Activated CD4-positive, alpha-beta T cell treated with anti-CD3 and anti-CD28 coated beads for 24 hours (primary cell): Measurements from ENCODE around the gene UXS1.
"Not testable (repeated sequence)": the region's sequence is repeated elsewhere in the genome, so short reads cannot be mapped to it uniquely, and the experiment has no call there.

Experiments used
- DNase-seq, 2 donors: peaks; one replicate each; pipeline ENCODE4 v3.0.0-alpha.2; 2020; ENCODE audit warnings: low read depth in 2 of 2

The UXS1 gene

GRCh38 chr2:106193977-106194778 lies at the start of gene UXS1:
Gene UXS1, minus strand, starts transcription at chr2:106194301. Its CDS starts 60 bp downstream, at chr2:106194241.
- DNase-seq, result peak; percentile 97 to 99

DNA sequence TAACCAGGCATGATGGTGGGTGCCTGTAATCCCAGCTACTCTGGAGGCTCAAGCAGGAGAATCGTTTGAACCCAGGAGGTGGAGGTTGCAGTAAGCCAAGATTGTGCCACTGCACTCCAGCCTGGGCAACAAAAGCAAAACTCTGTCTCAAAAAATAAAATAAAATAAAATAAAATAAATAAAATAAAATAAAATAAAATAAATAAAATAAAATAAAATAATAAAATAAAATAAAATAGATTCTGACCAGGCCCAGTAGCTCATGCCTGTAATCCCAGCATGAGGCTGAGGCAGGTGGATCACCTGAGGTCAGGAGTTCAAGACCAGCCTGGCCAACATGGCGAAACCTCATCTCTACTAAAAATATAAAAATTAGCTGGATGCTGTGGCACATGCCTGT lies 45.4 kb upstream of the UXS1 start:
- DNase-seq, result not testable (repeated sequence)

GRCh38 chr2:106235392-106235791 lies 41.3 kb upstream of the UXS1 start:
- not testable (repeated sequence) for DNase-seq

GRCh38 chr2:106233350-106233706 lies 39.2 kb upstream of the UXS1 start:
- DNase-seq, result no peak

- no peak for DNase-seq
Measured at GRCh38 chr2:106232638-106233349, 38.7 kb upstream of the UXS1 start.

- no peak for DNase-seq
Measured at GRCh38 chr2:106223347-106223746, 29.2 kb upstream of the UXS1 start.

GRCh38 chr2:106222057-106222456 lies 28.0 kb upstream of the UXS1 start:
- DNase-seq, result not testable (repeated sequence)

DNA sequence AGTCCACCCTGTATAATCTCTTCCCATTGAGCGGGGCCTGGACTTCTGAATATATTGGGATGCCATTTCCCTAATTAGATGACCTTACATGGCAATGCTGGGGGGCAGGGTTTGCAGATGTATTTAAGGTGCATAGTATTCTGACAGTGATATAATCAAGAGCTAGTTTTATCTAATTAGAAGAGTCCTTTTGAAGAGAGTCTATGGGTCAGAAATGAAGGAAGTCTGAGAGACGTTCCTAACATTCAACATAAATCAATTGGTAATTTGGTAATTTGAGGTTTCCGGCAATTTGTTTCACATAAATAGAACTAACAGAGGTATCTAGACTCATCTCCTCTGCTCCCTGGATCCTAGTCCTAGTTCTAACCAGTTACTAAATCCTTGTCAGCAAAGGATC lies 25.7 kb upstream of the UXS1 start:
- DNase-seq, result no peak

DNA sequence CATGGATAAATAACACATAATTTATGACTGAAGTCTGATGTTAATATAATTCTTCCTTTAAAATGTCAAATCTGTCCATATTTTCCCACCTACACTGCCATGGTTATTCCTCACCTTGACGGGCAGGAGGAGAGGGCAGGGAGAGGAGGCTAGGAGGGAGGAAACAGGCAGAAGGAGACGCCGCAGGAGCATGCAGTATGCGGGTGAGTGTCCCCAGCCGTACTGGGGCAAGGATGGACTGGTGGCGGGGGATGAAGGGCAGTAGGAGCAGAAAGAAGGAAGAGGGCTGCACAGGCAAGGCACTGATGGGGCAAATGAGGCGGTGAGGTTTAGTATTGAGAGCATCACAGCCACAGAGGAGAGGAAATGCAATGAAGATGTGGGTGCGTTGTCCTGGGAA lies 25.1 kb upstream of the UXS1 start:
- not testable (repeated sequence) for DNase-seq

DNA sequence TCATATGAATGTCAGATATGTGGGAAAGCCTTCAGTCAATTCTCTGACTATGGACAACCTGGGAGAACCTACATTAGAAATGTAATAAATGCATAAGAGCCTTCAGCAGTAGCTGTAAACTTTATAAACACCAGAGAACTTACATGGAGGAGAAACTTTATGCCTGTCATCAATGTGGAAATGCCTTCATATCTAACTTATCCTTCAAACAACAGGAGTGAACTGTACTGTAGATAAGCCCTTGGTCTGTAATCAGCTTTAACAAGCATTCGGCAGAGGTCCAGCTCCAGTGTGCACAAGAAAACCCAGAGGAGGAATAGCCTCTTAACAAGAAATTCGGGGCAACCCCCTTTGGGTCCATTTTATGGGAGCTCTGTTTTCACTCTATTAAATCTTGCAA lies 14.8 kb upstream of the UXS1 start:
- no peak for DNase-seq

- DNase-seq, result no peak
Measured at GRCh38 chr2:106208399-106208798, 14.3 kb upstream of the UXS1 start.

DNA sequence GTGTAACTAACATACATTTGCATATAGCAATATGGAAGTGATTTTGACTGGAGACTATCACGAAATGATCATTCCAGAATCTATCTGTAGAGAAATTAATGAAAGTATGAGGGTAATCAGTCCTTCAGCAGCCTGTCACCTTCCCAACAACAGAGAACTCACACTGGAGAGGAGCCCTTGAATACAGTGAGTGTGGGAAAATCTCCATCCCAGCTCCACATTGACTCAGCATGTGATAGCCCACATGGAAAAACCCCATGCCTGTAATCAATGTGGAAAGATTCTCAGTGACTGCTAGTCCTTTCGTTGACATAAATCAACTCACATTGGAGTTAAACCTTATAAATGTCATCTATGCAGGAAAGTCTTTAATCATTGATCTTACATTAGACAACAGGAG lies 13.1 kb upstream of the UXS1 start:
- DNase-seq, result no peak

GRCh38 chr2:106205488-106205887 lies 11.4 kb upstream of the UXS1 start:
- no peak for DNase-seq

DNA sequence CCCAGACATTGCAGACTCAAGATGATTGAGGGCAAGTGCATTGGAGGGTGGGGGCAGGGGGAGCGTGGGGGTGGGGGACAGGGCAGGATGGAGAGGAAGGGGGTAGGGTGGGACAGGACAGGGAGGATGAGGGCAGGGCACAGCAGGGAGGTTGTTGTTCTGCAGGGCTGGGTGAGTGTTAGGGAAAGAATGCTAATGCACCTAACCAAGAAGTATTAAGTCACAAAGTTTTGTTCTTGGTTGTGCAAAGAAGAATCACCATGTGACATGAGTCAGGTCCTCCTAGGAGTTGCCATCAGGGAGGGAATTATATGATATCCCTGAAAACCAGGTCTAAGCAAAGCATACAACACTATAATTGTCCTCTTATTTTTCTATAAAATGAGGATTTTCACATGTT lies 10.4 kb upstream of the UXS1 start:
- not testable (repeated sequence) for DNase-seq

- DNase-seq, result no peak
Measured at GRCh38 chr2:106201661-106202060, 7.6 kb upstream of the UXS1 start.

- no peak for DNase-seq
Measured at GRCh38 chr2:106197878-106198277, 3.8 kb upstream of the UXS1 start.

GRCh38 chr2:106195981-106196380 lies 1.9 kb upstream of the UXS1 start:
- no peak for DNase-seq

- DNase-seq, result no peak
Measured at GRCh38 chr2:106195456-106195855, 1.4 kb upstream of the UXS1 start.

DNA sequence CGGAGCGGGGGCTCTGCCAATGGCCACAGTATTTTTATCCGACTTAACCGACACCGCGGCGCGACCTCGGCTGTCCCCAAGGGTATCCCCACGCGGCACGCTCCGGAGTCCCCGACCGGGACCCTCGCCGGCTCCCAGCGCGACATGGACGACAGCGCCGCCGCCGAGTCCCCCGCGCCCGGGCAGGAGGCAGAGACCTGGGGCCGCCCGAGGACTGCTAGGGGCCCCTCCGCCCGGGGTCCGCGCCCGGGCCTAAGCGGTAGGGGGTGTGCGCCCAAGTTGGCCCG lies 468 bp downstream of the UXS1 start:
- peak in 1 of 2 donors; percentile 23 for DNase-seq

- DNase-seq, result peak; percentile 40 to 41
Measured at GRCh38 chr2:106192752-106193689, 1.1 kb downstream of the UXS1 start.

- DNase-seq, result no peak
Measured at GRCh38 chr2:106191511-106192016, 2.5 kb downstream of the UXS1 start.
